ENCODE results near the gene BARHL1.

BARHL1 gene

DNA sequence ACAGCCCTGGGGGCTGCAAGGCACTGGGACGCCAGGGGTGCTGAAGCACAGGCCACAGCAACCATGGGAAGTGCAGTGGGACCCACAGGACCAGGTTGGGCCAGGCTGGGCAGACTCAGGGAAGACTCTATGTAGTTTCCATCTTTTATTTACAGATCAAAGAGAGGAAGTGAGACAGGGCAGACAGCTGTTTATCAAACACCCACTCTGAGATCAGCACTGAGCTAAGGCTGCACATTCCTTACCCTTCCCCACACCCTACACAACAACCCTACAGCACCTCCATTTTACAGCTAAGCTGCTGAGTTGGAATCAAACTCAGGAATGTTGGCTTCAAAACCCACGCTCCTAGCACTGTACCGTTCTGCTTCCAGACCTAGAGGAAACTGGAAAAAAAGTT is 19.8 kb downstream of the BARHL1 start:
- Histone ChIP-seq H3K27ac (no peak overlapping the region), H2AFZ (ENCODE audit: low read depth) (no peak overlapping the region), H3K4me2 (no peak overlapping the region)

DNA sequence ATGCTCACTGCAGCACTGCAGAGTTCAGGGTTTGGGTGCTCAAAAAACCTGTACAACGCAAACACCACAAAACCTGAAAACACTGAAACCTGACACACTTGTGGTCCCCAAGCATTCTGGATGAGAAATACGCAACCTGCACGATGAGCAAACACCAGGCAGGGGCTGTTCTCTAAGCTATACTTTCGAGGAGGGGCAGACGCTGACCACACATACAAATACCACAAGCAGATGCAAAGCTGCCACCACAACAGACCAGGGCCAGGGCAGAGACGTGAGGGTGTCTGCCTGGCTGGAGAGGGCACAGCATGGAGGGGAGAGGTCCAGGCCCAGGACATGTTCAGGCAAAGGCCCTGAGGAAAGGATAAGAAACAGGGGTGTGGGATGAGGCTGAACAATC is 23.0 kb downstream of the BARHL1 start:
- H3K4me1 ChIP-seq (ENCODE audit: low read depth, poor library complexity, severe bottlenecking) = peaks cover 70% of the 10 kb centered on the region
- H3K9ac ChIP-seq = no peak overlapping the region
- peaks cover 8% of the 10 kb centered on the region; the same call in 1 of the 2 replicates for H3K36me3 ChIP-seq (ENCODE audit: insufficient read depth)
- peak overlapping the region; percentile 87 for H3K4me2 ChIP-seq
- H3K27ac ChIP-seq = peak overlapping the region; percentile 41; the same call in 1 of the 2 replicates
- H3K4me3 ChIP-seq (IDR thresholded peaks at IDR 0.05; ENCODE audit: insufficient read depth, low read depth, low read length) = no peak overlapping the region
- H3K27me3 ChIP-seq (ENCODE audit: insufficient read depth, low read depth) = no peaks in the 10 kb centered on the region
- no peaks in the 10 kb centered on the region for H4K20me1 ChIP-seq (ENCODE audit: insufficient read depth)
- H3K79me2 ChIP-seq (ENCODE audit: insufficient read depth, low read depth) = no peaks in the 10 kb centered on the region
- H2AFZ ChIP-seq (ENCODE audit: low read depth) = no peak overlapping the region
- TF ChIP-seq, protein P1, sequence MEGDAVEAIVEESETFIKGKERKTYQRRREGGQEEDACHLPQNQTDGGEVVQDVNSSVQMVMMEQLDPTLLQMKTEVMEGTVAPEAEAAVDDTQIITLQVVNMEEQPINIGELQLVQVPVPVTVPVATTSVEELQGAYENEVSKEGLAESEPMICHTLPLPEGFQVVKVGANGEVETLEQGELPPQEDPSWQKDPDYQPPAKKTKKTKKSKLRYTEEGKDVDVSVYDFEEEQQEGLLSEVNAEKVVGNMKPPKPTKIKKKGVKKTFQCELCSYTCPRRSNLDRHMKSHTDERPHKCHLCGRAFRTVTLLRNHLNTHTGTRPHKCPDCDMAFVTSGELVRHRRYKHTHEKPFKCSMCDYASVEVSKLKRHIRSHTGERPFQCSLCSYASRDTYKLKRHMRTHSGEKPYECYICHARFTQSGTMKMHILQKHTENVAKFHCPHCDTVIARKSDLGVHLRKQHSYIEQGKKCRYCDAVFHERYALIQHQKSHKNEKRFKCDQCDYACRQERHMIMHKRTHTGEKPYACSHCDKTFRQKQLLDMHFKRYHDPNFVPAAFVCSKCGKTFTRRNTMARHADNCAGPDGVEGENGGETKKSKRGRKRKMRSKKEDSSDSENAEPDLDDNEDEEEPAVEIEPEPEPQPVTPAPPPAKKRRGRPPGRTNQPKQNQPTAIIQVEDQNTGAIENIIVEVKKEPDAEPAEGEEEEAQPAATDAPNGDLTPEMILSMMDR (conservative IDR thresholded peaks at IDR 0.05; ENCODE audit: low read depth, low read length) = no peak

More for the DNA sequence above, 19.8 kb downstream of the BARHL1 start:
- Histone ChIP-seq H3K4me3 (IDR thresholded peaks at IDR 0.05; ENCODE audit: insufficient read depth, low read depth, low read length) (no peak overlapping the region), H3K9ac (no peak overlapping the region), H3K79me2 (ENCODE audit: insufficient read depth, low read depth) (no peaks in the 10 kb centered on the region), H3K4me1 (ENCODE audit: low read depth, poor library complexity, severe bottlenecking) (peaks cover 53% of the 10 kb centered on the region), H4K20me1 (ENCODE audit: insufficient read depth) (no peaks in the 10 kb centered on the region), H3K27me3 (ENCODE audit: insufficient read depth, low read depth) (no peaks in the 10 kb centered on the region), H3K36me3 (ENCODE audit: insufficient read depth) (0 out of 2 replicates have a peak, but pooled peaks cover 4% of the 10 kb centered on the region)
- TF ChIP-seq, protein P1 (conservative IDR thresholded peaks at IDR 0.05; ENCODE audit: low read depth, low read length) = no peak

DNA sequence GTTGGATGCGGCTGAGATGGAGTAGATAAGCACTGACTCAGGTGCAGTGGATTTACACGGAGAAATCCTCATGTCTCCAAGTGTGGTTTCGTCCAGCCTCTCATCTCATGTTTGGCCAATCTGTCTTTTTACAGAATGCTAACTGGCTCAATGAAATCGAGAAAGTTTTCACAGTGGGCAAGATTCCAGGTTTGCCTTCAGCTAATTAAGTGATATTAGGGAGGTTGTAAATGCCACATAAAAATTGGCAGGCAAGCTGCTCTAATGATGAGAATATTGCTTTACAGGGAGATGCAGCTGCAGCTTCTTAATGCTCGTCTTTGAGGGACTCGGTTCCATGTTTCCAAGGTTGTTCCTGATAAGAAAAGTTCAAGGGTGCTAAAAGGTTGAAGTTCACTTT is 23.7 kb downstream of the BARHL1 start:
- H3K4me3 ChIP-seq (IDR thresholded peaks at IDR 0.05; ENCODE audit: insufficient read depth, low read depth, low read length) = no peak overlapping the region
- peaks cover 8% of the 10 kb centered on the region; the same call in 1 of the 2 replicates for H3K36me3 ChIP-seq (ENCODE audit: insufficient read depth)

DNA sequence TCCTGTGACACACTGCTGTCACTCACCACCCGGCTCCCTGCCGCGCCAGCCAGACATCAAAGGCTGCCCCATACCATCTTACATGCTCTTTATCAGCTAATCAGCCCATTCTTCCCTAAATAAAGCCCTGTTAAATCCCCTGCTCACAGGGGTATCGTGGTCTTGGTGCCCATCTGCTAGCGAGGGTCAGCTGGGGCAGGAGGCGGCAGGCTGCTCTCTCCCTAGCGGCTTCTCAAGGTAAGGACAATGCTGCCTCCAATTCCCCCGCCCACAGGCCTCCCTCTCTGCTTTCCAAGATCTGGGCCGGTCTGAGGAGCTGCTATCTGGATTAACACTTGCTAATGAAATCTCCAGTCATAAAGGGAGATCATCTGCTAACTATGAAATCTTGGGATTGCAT is 26.8 kb downstream of the BARHL1 start:
- no peak overlapping the region for H2AFZ ChIP-seq (ENCODE audit: low read depth)
- H3K4me1 ChIP-seq (ENCODE audit: low read depth, poor library complexity, severe bottlenecking) = peaks cover 61% of the 10 kb centered on the region
- no peak overlapping the region for H3K4me2 ChIP-seq
- H3K27ac ChIP-seq = no peak overlapping the region
- peaks cover 4% of the 10 kb centered on the region; the same call in 1 of the 2 replicates for H3K36me3 ChIP-seq (ENCODE audit: insufficient read depth)
- no peak overlapping the region for H3K9ac ChIP-seq
- no peaks in the 10 kb centered on the region for H3K79me2 ChIP-seq (ENCODE audit: insufficient read depth, low read depth)
- no peaks in the 10 kb centered on the region for H3K27me3 ChIP-seq (ENCODE audit: insufficient read depth, low read depth)
- no peak overlapping the region for H3K4me3 ChIP-seq (IDR thresholded peaks at IDR 0.05; ENCODE audit: insufficient read depth, low read depth, low read length)
- no peaks in the 10 kb centered on the region for H4K20me1 ChIP-seq (ENCODE audit: insufficient read depth)
- TF ChIP-seq, protein P1 (conservative IDR thresholded peaks at IDR 0.05; ENCODE audit: low read depth, low read length) = no peak

More for the DNA sequence above, 23.7 kb downstream of the BARHL1 start:
- Histone ChIP-seq H3K4me2 (peak overlapping the region; percentile 87), H3K4me1 (ENCODE audit: low read depth, poor library complexity, severe bottlenecking) (peaks cover 70% of the 10 kb centered on the region), H3K79me2 (ENCODE audit: insufficient read depth, low read depth) (no peaks in the 10 kb centered on the region), H2AFZ (ENCODE audit: low read depth) (no peak overlapping the region), H3K9ac (no peak overlapping the region), H3K27ac (peak overlapping the region; percentile 41; the same call in 1 of the 2 replicates), H4K20me1 (ENCODE audit: insufficient read depth) (no peaks in the 10 kb centered on the region), H3K27me3 (ENCODE audit: insufficient read depth, low read depth) (no peaks in the 10 kb centered on the region)
- TF ChIP-seq, protein P1 (conservative IDR thresholded peaks at IDR 0.05; ENCODE audit: low read depth, low read length) = no peak

Data from KMS-11 (cell line).